A673 (cell line): ENCODE results near the gene GLYATL1. TPM values are rescaled to one million over a fixed set of nuclear protein-coding genes. Genes with fewer than 3 reads are reported as not detected.

Experiments used
- BruUV-seq: library from RNA; stranded (reverse); fragments of 400-500 nt; replicated peaks from 2 replicates; lab custom pipeline; 2021; lab: Mats Ljungman, UMichigan
- CTCF ChIA-PET: fragments of 300-600 bp; sonication (Branson Sonifier 250); formaldehyde crosslinking; loops from one replicate; lab custom pipeline; 2022; ENCODE audit warnings: antibody characterized with exemption; lab: Charles Lee
- POLR2A ChIA-PET: fragments of 300-600 bp; sonication (Branson Sonifier 250); formaldehyde crosslinking; loops from one replicate; lab custom pipeline; 2022; ENCODE audit warnings: antibody characterized with exemption; ENCODE audit not compliant: low non-redundant PET; lab: Charles Lee
- DNase-seq: peaks from one replicate; pipeline ENCODE4 v3.0.0-alpha.2; 2015; ENCODE audit warnings: low spot score
- H3K27ac ChIP-seq: fragments of 200-600 bp; sonication (generic); 2 replicates; pipeline ENCODE4 v1.5.1; 2016; ENCODE audit warnings: mixed run types, low read depth, mild to moderate bottlenecking, mixed read lengths, antibody characterized with exemption, low read length; ENCODE audit not compliant: poor library complexity, severe bottlenecking
- H3K27me3 ChIP-seq: fragments of 200-600 bp; sonication (generic); replicated peaks from 2 replicates; pipeline ENCODE4 v1.6.1; 2017; ENCODE audit warnings: mixed run types, low read depth, mild to moderate bottlenecking, mixed read lengths, antibody characterized with exemption, low read length; ENCODE audit not compliant: insufficient read depth, poor library complexity
- H3K36me3 ChIP-seq: fragments of 200-600 bp; sonication (generic); 2 replicates; pipeline ENCODE4 v1.6.1; 2016; ENCODE audit warnings: mixed run types, mild to moderate bottlenecking, mixed read lengths, antibody characterized with exemption, low read length; ENCODE audit not compliant: insufficient read depth, poor library complexity, severe bottlenecking
- H3K4me1 ChIP-seq: fragments of 200-600 bp; sonication (generic); 2 replicates; pipeline ENCODE4 v1.6.1; 2017; ENCODE audit warnings: mixed run types, mild to moderate bottlenecking, mixed read lengths, antibody characterized with exemption, low read length; ENCODE audit not compliant: insufficient read depth, poor library complexity, severe bottlenecking
- H3K4me3 ChIP-seq: fragments of 200-600 bp; sonication (generic); 2 replicates; pipeline ENCODE4 v1.5.1; 2016; ENCODE audit warnings: low read depth, mixed run types, mild to moderate bottlenecking, mixed read lengths, low read length; ENCODE audit not compliant: poor library complexity, severe bottlenecking
- H3K9me3 ChIP-seq: fragments of 200-600 bp; sonication (generic); 2 replicates; pipeline ENCODE4 v1.6.1; 2016; ENCODE audit warnings: mixed run types, low read depth, mild to moderate bottlenecking, mixed read lengths, antibody characterized with exemption, low read length; ENCODE audit not compliant: poor library complexity, severe bottlenecking
- CTCF ChIP-seq: fragments of 300-800, 200-600 bp; sonication (generic); conservative IDR thresholded peaks from 2 replicates; pipeline ENCODE4 v1.5.1; 2017; ENCODE audit warnings: low read depth, mild to moderate bottlenecking, antibody characterized with exemption, low read length, moderate library complexity, mixed read lengths
- EZH2 ChIP-seq: fragments of 200-600 bp; sonication (generic); IDR thresholded peaks from 2 replicates; pipeline ENCODE4 v1.6.1; 2017; ENCODE audit warnings: borderline replicate concordance, low read depth, mild to moderate bottlenecking, mixed read lengths, antibody characterized with exemption, low read length; ENCODE audit not compliant: poor library complexity, severe bottlenecking
- intact Hi-C: fragments of 100-400 bp; cut with micrococcal nuclease; formaldehyde crosslinking; loops from one replicate; pipeline ENCODE4 v1.10.0; 2022; ENCODE audit not compliant: unreplicated experiment
- total RNA-seq: library from RNA; stranded (reverse); gene quantifications from 2 replicates; pipeline ENCODE4 v1.2.3, GENCODE V29; 2021

Gene GLYATL1
- total RNA-seq, 1 experiment from 2014 or later: 0.17 TPM

GRCh38 chr11:58921778-58922390 is 17.4 kb upstream of the GLYATL1 start:
- H3K27ac ChIP-seq: no peak overlapping the region
- TF ChIP-seq CTCF: no peak
- no peak for TF ChIP-seq EZH2
- no peak for DNase-seq
- BruUV-seq: no TSS peak
- no peak overlapping the region for H3K4me3 ChIP-seq
- peaks cover 3% of the 10 kb centered on the region for H3K4me1 ChIP-seq
- H3K36me3 ChIP-seq: no peaks in the 10 kb centered on the region
- H3K9me3 ChIP-seq: peaks cover 4% of the 10 kb centered on the region
- CTCF ChIA-PET: no interaction called here
- POLR2A ChIA-PET: no interaction called here
- no peaks in the 10 kb centered on the region for H3K27me3 ChIP-seq
- intact Hi-C loops: no loop called here

DNA sequence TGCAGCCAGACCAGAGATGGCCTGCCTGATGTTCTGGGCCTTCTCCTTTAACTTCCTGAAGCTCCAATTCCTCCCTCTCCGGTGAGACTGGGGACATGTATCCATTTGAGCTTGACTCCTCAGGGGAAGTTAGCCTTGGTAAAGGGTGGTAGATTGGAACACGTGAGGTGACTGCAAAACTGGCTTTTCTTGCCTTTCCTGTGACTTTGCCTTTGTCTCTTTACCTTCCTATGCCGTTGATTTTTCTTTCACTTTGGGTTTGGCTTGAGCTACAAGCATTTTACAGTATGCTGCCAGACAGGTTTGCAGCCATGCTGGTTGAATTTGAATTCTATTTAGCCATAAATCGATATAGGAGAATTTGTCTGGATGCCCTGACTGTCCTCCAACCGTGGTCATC is 16.8 kb upstream of the GLYATL1 start:
- intact Hi-C loops: no loop called here
- BruUV-seq: no TSS peak
- no peak for TF ChIP-seq EZH2
- TF ChIP-seq CTCF: no peak
- no peak for DNase-seq
- no peaks in the 10 kb centered on the region for H3K27me3 ChIP-seq
- H3K27ac ChIP-seq: no peak overlapping the region
- H3K4me3 ChIP-seq: no peak overlapping the region
- ChIA-PET POLR2A (no interaction called here), CTCF (no interaction called here)
- H3K36me3 ChIP-seq: no peaks in the 10 kb centered on the region
- H3K9me3 ChIP-seq: no peaks in the 10 kb centered on the region
- peaks cover 3% of the 10 kb centered on the region for H3K4me1 ChIP-seq

DNA sequence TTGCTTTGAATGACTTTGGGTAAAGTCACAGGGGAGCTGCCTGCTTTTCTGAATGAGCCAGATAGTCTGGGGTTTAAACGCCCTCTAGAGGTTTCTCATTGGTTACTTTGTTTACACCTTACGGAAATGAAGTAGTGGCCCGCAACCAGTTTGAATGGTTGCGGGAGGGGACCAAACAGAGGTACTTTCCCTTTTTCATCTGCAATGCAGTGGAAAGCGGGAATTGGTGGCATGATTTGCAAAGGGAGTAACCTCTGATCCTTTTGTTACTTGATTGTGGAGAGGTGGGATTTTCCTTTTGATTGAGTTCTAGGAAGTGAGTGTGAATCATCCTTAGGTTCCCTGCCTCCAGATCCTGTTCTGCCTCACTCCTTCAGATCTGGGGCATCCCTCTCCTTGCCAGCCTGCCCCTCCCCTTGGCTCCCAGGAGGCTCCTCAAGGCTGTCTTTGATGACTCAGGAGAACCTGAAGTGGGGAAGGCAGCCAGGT is 15.9 kb upstream of the GLYATL1 start:
- ChIA-PET CTCF (interaction anchor here (1.2 kb wide), 1 partner anchor 221 kb away, joined by 4 read pairs; no protein-coding TSS in a partner anchor), POLR2A (no interaction called here)
- Histone ChIP-seq H3K4me3 (no peak overlapping the region), H3K4me1 (peaks cover 3% of the 10 kb centered on the region), H3K27ac (no peak overlapping the region), H3K9me3 (no peaks in the 10 kb centered on the region), H3K36me3 (no peaks in the 10 kb centered on the region), H3K27me3 (no peaks in the 10 kb centered on the region)
- DNase-seq: peak; percentile 64
- no TSS peak for BruUV-seq
- TF ChIP-seq CTCF (peak; percentile 65), EZH2 (no peak)
- intact Hi-C loops: no loop called here
